ENCODE data around the gene CDRT15L2.
"Not testable (repeated sequence)": the region's sequence is repeated elsewhere in the genome, so short reads cannot be mapped to it uniquely, and the experiment has no call there.

DNA sequence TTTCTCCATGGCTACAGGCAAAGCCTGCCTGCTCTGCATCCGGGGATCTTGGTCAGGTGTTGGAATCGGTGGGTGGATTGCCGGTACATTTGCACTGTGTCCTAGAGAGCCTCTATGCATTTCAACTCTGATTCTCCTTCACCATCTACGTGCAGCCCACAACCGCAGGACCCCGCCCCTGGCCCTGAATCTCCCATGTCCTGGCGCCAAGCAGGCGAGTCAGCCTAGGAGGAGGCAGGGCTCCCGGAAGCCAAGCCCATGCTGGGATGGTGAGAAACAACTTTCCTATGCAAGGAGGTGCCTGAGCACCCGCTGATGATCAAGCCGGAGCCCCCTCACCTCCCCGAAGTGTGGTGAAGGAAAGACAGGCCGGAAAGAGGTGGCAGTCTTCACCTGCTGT lies 7.9 kb upstream of the CDRT15L2 start:
- TF ChIP-seq, protein P1, sequence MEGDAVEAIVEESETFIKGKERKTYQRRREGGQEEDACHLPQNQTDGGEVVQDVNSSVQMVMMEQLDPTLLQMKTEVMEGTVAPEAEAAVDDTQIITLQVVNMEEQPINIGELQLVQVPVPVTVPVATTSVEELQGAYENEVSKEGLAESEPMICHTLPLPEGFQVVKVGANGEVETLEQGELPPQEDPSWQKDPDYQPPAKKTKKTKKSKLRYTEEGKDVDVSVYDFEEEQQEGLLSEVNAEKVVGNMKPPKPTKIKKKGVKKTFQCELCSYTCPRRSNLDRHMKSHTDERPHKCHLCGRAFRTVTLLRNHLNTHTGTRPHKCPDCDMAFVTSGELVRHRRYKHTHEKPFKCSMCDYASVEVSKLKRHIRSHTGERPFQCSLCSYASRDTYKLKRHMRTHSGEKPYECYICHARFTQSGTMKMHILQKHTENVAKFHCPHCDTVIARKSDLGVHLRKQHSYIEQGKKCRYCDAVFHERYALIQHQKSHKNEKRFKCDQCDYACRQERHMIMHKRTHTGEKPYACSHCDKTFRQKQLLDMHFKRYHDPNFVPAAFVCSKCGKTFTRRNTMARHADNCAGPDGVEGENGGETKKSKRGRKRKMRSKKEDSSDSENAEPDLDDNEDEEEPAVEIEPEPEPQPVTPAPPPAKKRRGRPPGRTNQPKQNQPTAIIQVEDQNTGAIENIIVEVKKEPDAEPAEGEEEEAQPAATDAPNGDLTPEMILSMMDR (IDR thresholded peaks at IDR 0.05) = not testable (repeated sequence)
- not testable (repeated sequence) for TF ChIP-seq POLR2A (IDR thresholded peaks at IDR 0.05)
